H1 (cell line): ENCODE measurements around the gene ZDHHC9.

Experiments used
- ATF3 ChIP-seq: IDR thresholded peaks from 2 replicates; pipeline ENCODE4 v1.6.1; 2011; ENCODE audit warnings: low read depth, mild to moderate bottlenecking, low read length; ENCODE audit not compliant: insufficient read depth
- CTCF ChIP-seq, 3 experiments: IDR thresholded peaks; 1 replicate in 2 of 3; 2 replicates in 1 of 3; pipeline versions ENCODE4 v1.5.1 to v1.6.1; 2011; ENCODE audit warnings: low read length in 3 of 3, mild to moderate bottlenecking in 3 of 3, inconsistent platforms in 2 of 3, low read depth in 1 of 3, moderate library complexity in 1 of 3; ENCODE audit not compliant: insufficient read depth in 1 of 3; ENCODE audit errors: control extremely low read depth in 1 of 3
- JUN ChIP-seq: IDR thresholded peaks from 2 replicates; pipeline ENCODE4 v1.6.1; 2011; ENCODE audit warnings: low read depth, mild to moderate bottlenecking, improper control_type of control experiment, low read length
- JUND ChIP-seq: IDR thresholded peaks from 2 replicates; pipeline ENCODE4 v1.6.1; 2011; ENCODE audit warnings: mild to moderate bottlenecking, improper control_type of control experiment, low read length
- MAX ChIP-seq: IDR thresholded peaks from 2 replicates; pipeline ENCODE4 v1.6.1; 2012; ENCODE audit warnings: inconsistent platforms
- POLR2AphosphoS5 ChIP-seq: IDR thresholded peaks from 2 replicates; pipeline ENCODE4 v1.6.1; 2011; ENCODE audit warnings: low read depth, low read length
- RFX5 ChIP-seq: IDR thresholded peaks from 2 replicates; pipeline ENCODE4 v1.6.1; 2011; ENCODE audit warnings: low read depth, low read length, improper control_type of control experiment, borderline replicate concordance
- SIRT6 ChIP-seq: IDR thresholded peaks from one replicate; pipeline ENCODE4 v1.7.1; 2012; ENCODE audit warnings: low read length, inconsistent platforms
- TF ChIP-seq, protein P1 (sequence below): IDR thresholded peaks from 2 replicates; pipeline ENCODE4 v1.6.1; 2012; ENCODE audit warnings: low read length, inconsistent platforms

DNA sequence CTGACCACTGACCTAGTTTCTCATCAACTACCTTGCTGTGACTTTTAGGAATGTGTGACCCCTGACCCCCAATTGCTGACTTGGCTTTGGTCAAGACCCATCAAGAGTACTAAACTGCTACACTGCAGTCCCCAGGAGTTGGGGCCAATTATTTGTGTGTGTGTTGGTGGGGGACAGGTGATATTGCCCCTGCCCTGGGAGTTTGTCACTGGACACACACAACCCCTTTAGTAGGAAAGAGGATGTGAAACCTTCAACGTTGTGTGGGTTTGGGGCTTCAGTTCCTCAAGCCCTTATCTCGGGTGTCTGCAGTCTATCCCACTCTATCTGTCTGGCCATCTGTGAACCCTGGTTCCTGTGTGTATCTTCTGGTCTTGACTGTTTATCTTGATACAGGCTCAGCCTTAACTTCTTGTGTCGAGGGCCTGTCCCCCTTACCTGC is 57.5 kb downstream of the ZDHHC9 start:
- TF ChIP-seq CTCF (IDR thresholded peaks at IDR 0.05; ENCODE audit: control extremely low read depth in 1 of 3, insufficient read depth in 1 of 3, low read depth in 1 of 3, low read length in 3 of 3), result no peak
- TF ChIP-seq SIRT6, result no peak
- TF ChIP-seq MAX, result no peak
- TF ChIP-seq JUND, result no peak
- TF ChIP-seq ATF3, result no peak
- no peak for TF ChIP-seq POLR2AphosphoS5
- TF ChIP-seq JUN, result no peak
- TF ChIP-seq RFX5, result no peak
- TF ChIP-seq, protein P1, sequence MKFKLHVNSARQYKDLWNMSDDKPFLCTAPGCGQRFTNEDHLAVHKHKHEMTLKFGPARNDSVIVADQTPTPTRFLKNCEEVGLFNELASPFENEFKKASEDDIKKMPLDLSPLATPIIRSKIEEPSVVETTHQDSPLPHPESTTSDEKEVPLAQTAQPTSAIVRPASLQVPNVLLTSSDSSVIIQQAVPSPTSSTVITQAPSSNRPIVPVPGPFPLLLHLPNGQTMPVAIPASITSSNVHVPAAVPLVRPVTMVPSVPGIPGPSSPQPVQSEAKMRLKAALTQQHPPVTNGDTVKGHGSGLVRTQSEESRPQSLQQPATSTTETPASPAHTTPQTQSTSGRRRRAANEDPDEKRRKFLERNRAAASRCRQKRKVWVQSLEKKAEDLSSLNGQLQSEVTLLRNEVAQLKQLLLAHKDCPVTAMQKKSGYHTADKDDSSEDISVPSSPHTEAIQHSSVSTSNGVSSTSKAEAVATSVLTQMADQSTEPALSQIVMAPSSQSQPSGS, result no peak
